HG03439 (cell line): ENCODE measurements around the gene CCR3.

Source experiments
- ATAC-seq: cut with Tn5 transposase; IDR thresholded peaks from one replicate; pipeline ENCODE4 v1.9.1; 2021; ENCODE audit warnings: mild to moderate bottlenecking, moderate library complexity; ENCODE audit not compliant: unreplicated experiment

The CCR3 gene

DNA sequence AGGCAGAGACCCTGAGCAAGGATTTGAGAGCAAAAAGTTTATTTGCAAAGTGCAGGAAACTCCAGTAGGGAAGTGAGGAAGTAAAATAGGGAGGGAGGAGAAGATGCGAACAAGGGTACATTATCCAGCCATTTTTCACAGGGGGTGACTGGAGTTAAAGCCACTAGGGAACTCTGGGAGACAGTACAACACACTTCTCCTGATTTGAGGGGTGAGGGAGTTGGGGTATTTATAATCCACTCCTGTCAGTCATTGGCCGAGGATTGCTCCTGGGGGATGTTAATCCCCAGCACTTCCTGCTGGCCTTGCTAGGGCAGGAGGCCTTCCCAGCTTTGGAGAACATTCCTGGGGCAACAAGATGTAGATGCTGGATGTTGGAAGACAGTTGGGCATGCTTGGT is 28.2 kb downstream of the CCR3 start:
- ATAC-seq, result no peak

DNA sequence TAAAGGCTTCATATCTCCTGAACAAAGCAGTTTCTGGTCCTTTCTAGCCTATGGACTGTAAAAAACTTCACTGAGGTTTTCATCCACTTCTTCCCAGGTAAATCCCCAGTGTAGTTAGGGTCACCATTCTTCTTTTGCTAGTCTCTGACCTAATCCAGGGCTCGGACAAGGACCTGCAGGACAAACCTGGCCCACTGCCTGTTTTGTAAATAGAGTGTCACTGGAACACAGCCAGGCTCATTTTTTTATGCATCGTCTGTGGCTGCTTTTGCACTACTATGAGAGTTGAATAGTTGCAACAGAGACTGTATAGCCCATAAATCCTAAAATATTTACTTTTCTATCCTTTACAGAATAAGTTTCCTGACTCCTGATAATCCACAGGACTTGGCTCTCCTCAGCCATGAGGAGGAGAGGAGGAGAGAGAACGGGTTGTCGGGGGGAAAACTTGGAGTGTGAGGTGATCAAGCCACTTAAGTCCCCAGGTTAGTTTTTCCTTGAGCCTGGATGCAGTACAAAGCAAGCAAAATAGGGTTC is 29.0 kb downstream of the CCR3 start:
- no peak for ATAC-seq

DNA sequence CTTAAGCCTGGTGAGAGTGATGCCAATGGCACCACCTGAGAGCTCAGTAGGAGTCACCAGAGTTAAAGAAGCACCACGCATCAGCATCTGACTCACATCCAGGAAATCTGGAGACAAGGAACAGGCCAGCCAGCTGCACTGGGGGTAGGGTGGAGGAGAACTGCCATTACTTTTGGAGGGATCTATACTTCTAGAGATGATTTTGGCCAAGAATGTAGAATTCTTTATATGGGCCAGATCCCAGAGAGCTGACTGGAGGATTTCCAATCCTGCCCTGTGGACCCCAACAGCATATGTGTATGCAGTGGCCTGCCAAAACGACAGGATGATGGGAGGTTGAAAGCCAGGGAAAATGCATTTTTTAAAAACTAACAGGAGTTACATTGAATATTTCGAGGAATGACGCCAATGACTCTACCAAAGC is 29.8 kb downstream of the CCR3 start:
- no peak for ATAC-seq

DNA sequence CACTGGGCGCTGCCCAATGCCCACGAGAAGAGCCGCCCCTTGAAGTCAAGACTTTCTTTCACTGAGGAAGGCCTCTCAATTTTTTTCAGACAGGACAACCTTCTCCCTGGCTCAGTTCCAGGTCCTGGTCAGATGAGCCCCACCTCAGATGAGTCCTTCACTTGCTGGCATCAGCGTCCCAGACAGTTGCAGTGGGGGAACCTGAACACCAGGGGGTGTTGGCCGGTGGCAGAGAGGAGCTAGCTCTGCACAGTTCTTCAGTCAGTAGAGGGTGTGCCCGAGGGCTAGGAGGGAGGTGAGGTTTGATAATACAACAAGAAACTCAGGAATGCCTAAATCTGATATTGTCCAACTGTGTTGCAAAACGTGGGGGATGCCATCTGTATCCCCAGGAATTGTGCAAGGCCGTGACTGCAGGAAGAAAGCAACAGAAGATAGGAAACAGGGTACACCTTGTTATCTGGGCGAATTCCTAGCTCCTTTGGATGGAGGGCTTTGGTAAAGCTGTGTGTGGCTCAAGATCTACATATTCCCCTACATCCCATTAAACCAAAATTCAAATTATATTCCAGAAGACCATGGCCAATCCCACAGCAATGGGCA is 34.3 kb downstream of the CCR3 start:
- peak; percentile 76 for ATAC-seq

DNA sequence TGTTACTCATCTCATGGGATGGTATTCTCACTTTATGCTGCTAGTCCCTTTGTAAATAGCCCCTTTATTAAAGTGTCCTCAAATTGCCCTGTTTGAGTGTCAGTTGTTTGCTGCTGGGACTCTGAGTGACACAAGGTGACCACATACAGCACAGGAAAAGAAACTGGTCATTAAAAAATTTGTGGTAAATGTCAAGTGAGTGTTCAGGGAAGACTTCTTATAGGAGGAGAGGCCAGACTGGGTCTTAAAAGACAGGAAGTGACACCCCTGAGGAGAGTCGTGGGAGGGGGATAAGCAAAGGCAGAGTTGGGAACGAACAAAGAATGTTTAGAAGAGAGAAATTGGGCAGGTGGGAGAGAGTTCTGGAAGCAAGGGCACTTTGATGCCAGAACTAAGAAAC is 35.2 kb downstream of the CCR3 start:
- no peak for ATAC-seq

DNA sequence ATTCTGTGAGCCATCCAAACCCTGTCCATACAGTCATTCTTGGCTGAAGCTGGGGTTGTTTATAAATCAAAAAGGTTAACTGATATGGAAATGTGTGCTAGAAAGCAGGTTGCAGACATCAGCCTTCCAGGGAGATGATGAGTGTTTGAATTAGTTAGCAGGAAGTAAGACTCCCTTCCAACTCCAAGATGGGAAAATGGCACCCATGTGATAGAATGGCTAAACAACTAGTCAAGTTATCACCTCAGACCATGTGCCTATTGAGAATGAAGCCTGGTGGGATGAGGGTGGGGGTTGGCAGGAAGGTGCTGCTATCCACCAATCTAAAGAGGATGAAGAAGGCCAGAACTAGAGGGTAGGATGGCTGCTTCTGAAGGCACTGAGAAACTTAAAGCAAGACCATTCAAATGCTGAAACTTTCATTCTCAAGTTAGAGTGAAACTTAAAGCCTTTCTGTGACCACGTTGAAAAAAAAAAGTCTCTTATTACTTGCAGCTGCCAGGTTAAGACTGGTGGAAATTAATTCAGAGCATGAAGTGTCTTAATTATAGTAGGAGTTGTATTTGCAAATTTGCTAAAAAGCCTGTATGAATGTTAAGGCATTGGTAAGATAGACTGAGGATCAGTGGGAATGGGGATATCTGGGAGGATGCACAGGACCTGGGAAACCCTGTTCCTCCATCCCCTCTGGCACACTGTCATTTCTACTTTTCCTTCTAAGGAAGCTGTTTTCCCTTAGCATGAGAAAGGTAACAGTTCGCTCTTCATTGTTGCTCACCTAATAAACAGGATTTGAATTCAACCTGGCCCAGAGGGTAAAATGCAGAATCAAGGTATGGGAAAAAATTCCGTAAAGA is 36.8 kb downstream of the CCR3 start:
- no peak for ATAC-seq

DNA sequence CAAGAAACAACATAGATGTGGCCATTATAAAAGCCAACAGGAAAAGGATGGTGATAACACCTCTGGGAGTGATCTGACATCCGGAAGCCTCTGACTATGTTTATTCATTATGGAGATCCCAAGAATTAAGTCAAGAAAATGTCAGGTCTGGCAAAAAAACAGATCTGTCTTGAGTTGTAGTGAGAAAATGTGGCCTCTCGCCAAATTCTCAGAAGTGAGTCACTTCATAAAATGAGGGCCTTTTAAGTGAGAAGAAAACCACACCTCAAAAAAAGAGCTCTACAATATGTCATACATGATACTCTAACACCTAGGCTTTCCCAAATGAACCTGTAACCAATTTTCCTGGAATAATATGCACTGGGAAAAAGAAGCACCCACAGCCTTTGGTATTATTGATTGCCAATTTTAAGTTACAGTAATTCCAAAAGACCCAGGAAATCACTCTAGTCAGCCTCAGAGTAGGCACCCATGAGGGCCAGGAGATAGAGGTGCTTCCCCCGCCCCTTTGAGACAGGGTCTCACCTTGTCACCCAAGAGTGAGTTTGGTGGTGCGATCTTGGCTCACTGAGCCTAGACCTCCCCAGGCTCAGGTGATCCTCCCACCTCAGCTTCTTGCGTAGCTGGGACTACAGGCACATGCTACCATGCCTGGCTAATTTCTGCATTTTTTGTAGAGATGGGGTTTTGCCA is 38.0 kb downstream of the CCR3 start:
- no peak for ATAC-seq

DNA sequence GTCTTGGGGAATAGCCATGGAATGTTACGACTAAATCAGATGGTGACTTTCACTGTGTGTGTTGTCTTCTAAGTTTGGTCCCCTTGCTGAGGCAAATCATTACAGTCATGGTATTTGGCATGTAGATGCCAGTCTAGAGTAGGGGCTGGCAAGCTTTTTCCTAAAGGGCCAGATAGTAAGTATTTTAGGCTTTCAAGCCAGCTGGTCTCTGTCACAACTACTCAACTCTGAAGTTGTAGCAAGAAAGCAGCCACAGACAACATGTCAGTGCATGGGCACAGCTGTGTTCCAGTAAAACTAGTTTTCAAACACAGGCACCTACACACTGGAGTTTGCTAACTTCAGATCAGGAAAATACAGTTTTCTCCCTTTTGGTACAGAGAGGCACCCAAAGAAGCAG is 39.3 kb downstream of the CCR3 start:
- ATAC-seq, result no peak

DNA sequence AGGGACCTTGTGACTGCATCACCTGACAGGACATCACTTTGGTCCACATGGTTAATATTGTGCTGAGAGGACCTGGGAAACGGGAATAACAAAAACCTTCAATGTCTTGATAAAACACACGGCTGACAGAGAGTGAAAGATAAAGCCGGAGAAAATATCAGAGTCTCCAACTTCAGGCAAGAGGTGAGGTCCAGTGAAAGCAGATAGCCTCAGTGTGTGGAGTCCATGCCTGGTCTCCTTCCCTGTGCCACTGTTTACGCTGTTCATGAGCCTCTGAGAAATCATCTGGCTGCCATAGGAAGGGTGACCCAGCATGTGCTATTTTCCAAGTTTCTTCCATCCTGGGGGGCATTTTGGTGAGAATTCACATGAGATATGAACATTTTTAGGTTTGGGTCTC is 39.8 kb downstream of the CCR3 start:
- no peak for ATAC-seq

DNA sequence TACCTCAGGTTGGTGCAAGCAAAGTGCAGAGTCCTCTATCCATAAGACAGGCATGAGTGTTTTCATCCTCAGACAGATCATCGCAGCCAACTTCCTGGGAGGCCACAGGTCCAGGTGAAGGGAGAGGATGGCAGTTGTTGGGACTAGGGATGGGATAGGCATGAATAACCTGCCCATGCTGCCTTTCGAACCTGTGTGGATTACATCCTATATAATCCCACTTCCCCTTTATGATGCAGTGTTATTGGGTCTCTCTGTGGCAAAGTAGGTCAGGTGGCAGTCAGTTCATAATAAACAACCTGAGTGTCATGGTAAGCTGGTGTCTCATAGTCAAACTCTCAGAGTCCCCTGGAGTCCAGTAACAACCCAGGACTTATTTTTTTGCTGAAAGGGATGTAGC is 40.4 kb downstream of the CCR3 start:
- ATAC-seq, result no peak

DNA sequence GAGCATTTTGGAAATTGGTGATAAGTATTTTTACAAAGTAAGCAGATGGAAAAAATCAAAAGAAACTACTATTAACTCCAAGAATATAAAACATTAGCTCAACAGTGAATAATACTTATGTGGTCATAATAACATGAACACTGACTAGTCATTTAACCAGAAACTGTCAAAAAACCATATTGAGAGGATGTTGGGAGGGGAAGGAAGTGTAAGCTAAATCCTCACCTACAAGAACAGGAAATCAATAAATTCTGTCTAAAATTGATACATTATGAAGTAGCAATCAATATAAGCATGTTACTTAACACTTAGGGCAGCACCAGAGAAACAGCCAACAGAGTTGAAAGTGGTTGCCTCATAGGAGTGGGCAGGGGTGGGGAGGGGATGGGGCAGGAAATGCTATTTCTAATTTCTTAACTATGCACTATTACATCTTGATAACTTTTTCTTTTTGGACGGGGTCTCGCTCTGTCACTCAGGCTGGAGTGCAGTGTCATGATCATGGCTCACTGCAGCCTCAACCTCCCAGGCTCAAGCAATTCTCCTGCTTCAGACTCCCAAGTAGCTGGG is 41.7 kb downstream of the CCR3 start:
- no peak for ATAC-seq

DNA sequence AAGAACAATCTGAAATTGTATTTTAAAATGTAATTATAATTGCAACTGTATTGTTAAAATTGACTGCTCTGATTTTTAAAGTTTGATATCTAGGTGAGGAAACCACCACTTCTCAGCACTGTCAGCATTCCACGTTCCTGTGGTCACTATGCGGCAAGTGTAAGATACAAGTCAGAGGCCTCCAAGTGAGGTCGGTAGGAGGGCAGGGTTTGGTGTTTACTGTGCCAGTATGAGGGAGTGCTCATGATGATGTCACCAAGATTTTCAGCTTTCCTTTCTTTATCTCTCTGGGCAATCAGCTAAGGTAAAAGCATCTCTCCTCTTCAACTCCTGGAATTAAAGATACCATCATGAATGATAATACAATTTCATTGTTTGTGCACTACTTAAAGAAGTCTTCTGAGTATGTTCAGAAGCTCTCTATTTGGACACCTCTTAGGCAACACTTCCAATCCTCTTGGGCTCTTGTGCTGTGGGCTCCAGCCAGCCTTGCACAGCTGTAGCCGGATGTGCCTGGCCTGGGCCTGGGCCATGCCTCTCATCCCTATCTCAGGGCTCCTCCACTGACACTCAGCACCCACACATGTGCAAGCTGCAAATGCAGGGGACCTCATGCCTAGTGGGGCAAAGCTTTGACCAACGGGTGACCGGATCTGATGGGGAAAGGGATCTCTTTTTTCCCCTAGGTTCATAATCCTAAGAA is 42.9 kb downstream of the CCR3 start:
- ATAC-seq, result no peak

DNA sequence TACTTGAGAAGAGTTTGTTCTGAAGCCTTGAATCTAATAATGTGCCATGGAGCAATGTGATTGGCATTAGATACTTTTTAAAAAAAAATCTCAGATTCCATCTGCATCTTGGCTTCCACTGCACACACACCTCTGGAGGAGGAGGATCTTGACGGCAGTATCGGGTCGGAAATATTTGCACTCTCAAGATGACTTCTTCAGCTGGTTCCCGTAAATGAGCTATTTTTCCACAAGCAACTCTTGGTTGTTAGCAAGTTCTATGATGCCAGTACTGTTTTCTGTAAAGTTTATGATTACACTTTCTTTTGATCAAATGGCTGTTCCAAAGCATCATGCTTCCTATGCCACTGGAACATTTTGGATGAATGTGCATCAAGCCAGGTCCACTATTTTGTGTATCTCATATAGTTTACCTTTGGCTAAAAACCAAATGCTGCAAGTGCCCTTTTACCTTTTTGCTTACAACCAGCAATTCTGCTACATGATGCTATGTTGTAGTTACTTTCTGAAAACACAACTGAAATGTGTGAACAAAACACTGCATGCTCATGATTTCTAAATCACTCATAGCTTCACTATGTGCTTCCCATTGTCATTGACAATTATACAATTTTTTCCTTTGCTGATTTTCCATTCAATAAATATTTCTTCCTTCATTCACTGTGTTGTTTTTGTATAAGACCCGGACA is 43.8 kb downstream of the CCR3 start:
- ATAC-seq, result no peak

DNA sequence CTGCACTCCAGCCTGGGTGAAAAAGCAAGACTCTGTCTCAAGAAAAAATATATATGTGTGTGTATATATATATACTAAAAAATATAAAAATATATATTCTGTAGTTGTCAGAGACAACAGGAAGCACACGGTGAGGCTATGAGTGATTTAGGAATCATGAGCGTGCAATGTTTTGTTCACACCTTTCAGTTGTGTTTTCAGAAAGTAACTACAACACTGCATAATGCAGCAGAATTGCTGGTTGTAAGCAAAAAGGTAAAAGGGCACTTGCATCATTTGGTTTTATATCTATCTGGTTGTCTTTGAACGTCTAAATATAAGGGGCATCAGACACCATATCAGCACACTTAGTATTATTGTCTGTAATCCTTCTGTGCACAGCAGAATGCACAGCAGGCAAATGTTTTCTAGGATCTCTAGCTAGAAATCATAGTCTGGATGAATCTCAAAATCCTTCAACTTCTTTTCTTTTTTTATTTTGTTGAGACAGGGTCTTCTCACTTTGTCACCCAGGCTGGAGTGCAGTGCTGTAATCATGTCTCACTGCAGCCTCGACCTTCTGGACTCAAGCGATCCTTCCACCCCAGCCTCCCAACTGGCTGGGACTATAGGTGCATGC is 44.8 kb downstream of the CCR3 start:
- no peak for ATAC-seq

DNA sequence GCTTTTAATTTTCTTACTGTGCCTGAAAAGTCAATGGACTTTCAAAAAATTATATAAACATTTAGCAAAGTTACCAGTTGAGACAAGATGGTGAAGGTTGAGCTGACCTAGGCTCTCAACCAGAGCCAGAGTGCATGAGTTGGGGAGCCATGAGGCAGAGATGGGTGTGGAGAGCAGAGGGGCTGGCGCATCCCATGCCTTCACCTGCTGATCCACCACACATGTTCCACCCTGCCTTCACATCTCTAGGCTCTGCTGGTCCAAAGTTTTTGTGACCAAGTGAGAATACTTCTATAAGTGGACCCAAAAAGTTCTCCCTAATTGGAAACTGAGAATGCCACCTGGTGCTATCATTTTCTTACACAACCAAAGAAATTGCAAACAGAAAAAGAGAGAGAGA is 47.3 kb downstream of the CCR3 start:
- ATAC-seq, result no peak

DNA sequence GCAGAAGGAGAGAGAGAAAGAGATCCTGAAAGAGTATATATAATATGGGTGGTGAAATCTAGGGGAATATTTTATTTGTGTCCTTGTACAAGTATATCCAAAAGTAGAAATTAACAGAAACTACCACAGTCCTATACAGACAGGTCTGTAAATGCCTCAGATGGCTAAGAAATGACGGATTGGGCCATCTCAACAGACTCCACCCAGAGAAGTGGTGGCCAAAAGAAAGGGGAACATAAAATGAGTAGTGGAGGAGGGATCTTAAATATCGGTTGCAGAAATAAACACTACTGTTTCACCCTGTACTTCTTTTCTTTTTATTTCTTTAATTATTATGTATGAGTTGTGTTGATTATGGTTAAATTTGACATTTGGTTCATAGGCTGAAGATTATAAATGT is 47.7 kb downstream of the CCR3 start:
- ATAC-seq, result no peak

DNA sequence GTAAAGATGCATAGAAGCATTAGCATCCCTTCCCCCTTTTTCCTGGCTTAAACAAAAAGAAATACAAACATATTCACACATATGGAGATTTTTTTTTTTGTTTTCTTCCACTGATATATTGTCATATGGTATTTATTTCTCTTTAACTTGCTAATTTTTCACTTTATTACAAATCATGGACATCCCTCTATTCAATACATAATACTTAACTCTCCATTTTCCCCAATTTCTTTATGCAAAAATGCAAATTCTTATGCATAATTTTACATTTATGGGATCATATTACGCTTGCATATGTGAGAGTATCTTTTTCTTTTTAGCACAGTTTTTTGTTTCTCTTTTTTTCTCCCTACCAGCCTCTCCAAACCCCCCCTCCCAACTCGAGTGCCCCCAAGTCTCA is 48.8 kb downstream of the CCR3 start:
- ATAC-seq, result no peak

DNA sequence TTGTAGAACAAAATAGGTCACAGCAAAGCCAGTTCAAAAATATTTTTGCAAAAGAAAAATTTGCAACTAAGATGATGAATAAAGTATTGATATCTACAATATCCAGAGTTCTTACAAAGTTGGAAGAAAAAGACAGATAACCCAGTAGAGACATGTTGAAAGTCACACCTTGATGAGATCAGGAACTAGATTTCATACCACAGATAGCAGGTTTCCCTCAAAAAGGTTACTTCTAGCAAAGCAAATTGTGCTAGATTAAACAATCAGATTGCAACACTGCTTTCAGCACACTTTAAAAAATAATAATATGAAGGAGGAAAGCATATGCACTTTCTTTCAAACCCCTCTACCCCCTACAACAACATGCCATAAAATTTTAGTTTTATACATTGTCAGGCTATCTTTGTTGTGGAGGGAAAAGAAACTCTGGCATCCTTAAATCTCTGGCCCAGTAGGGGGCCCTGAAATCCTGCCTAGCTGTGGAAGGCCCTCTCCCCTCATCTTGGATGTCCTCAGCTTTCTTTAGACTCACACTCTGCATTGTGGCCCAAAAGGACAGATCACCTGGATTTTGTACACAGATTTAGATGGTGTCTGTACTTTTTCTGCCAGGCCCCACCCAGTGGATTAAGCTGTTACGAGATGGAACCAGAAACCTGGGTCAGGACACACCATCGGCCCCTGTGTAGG is 50.9 kb downstream of the CCR3 start:
- ATAC-seq, result no peak
